NCI-H2196 treated with DMSO at 0.1 percent for 48 hours (cell line): ENCODE results near the gene COBLL1.

Experiments
- DNase-seq: peaks from one replicate; lab custom pipeline; 2025; ENCODE audit not compliant: unreplicated experiment; lab: John Stamatoyannopoulos, UW

Gene COBLL1

GRCh38 chr2:164757934-164758695, 83.5 kb downstream of the COBLL1 start:
- DNase-seq, result no peak

DNA sequence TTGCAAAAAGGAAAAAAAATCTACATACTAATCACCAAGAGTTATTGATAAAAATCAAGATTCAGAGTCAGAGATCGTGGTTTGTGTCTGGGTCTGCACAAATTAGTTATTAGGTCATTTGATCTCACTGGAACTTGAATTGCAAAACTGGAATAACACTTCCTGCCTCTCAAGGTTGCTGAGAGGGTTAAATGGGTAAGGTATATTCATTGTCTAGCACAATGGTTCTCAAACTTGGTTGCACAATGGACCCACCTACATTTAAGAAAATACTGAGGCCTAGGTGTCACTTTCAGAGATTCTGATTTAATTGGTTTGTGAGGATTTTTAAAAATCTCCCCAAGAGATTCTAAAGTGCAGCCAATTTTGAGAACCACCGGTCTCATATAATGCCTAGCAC, 84.8 kb downstream of the COBLL1 start:
- DNase-seq, result no peak

- DNase-seq, result no peak
These were observed 85.7 kb downstream of the COBLL1 start for GRCh38 chr2:164755952-164756351.

DNA sequence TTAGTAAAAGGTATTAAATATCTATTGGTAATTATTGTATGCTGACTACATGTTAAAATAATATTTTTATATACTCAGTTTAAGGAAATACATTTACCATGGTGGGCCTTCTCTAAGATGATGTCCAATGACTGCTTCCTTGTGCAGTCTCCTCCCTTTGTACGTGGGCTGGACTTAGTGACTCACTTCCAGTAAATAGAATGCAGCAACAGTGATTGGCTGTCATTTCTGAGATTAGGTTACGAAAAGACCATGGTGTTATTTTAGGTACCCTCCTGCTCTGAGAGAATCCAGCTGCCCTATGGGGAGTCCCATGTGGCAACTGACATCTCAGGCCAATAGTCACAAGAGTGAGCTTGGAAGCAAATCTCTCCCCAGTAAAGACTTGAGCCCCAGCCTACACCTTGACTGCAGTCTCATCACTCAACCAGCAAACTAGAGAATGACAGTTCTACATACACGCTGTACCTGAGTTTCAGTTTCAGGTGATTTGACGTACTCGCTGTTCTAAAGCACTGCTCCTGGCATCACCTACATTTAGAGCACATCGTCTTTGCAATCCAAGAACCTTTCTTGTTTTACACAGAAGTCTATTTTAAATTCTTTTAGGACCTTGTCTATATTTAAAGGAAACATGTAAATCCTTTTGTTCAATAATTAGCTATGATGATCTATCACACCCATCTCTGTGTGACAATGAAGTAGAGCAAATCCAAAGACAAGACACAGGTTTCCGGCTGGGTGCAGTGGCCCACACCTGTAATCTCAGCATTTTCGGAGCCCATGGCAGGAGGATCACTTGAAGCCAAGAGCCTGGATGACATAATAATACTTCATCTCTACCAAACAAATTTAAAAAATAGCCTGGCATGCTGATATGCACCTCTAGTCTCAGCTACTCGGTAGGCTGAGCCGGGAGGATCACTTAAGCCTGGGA, 87.2 kb downstream of the COBLL1 start:
- DNase-seq, result no peak

DNA sequence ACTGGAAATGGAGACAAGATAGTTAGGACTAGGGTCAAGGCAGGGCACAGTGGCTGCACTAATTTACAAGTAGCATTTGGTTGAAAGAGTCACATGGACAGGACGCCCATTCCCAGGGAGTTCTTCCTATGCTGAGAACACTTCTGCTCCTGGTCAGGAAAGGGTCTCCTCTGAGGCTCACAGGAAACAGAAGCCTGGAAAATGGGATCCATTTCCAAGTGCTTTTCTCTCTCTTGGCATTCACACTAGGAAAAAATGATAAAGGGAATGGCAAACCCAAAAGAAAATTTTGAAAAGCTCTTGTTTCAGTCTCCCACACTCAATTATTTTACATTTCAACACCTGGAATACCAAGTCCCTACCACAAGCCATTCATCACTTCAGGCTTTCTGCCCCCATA, 88.7 kb downstream of the COBLL1 start:
- no peak for DNase-seq

GRCh38 chr2:164747783-164748433, 93.7 kb downstream of the COBLL1 start:
- no peak for DNase-seq

DNA sequence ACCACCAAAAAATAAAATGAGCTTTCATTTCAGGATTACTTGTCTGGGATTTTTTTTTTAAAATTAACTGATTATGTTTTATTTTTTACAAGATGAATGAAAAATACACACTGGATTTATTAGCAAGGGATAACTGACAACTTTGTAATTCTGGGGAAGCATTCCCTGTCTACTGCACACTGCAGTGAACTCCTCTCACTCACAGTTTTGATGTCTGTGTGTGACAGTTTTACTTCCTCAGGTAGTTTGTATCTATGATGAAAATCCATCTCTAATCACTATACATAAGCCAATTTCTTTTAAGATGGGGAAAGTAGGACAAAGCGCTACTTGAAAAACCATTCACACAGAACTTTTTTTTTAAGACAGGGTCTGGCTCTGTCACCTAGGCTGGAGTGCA, 94.5 kb downstream of the COBLL1 start:
- DNase-seq, result no peak

GRCh38 chr2:164746713-164747112, 94.9 kb downstream of the COBLL1 start:
- DNase-seq, result no peak

DNA sequence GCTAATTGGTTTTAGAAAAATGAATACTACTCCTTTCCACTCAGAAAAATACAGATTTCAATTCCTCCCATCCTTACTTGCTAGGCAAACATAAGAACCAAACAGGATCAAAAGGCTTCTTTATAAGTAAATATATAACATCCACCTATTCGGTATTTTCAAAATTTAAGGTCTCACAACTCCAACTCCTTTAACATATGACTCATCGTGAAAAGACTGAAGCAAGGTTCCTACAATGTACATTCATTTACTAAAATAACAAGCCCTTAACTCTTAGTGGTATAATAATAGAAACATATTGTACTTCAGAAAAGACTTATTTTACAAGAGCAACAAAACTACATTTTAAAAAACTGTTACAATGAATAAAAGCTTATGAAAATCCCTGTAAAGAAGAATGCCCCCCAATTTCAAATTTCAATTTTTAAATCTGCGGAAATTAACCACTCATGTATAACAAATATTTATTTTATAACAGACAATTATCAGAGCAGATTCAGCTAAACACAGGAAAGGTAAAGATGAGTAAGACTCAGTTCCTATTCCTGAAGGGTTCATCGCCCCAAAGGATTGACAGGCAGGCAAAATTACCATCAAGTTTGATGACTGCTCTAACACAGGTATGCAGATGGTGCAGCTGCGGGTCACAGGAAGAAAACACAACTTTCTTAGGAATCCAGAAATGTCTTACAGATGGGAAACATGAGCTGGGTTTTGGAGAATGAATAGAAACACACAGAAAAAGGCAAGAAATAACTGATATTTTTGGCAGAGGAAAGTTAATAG, 96.4 kb downstream of the COBLL1 start:
- DNase-seq, result no peak

GRCh38 chr2:164742738-164743317, 98.8 kb downstream of the COBLL1 start:
- no peak for DNase-seq

- DNase-seq, result no peak
These were observed 101.7 kb downstream of the COBLL1 start for GRCh38 chr2:164739966-164740365.

GRCh38 chr2:164737612-164738081, 104.0 kb downstream of the COBLL1 start:
- DNase-seq, result peak; percentile 70

- no peak for DNase-seq
These were observed 106.2 kb downstream of the COBLL1 start for GRCh38 chr2:164735309-164735919.

GRCh38 chr2:164734196-164734595, 107.4 kb downstream of the COBLL1 start:
- no peak for DNase-seq

- no peak for DNase-seq
These were observed 116.1 kb downstream of the COBLL1 start for GRCh38 chr2:164725542-164725941.

DNA sequence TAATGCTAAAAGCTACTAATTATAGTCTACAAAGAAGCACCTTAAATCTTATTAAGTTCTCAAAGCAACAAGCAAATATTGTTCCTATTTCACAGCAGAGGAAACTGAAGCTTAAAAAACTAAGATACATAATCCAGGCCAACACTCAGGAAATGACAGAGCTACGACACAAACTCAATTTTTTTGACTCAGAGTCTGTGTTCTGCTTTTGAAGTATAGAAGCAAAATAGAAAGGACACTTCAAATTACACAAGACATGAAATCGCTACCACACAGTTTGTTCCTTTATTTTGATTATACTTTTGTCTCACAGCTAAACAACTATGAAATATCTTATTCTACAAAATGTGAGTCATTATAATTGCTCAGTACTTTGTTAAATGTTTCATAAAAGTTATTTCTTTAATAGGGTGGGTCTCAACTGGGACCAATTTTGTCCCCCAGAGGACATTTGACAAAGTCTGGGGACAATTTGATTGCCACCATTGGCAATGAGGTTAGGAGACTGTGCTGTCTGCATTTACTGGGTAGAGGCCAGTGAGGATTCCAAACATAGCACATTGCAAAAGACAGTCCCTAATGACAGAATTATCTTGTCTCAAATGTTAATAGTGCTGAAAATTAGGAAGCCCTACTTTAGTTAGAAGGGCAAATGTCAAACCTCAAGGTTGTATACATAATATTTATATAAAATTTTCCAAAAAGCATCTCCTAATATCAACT, 118.8 kb downstream of the COBLL1 start:
- no peak for DNase-seq

GRCh38 chr2:164721430-164721829, 120.2 kb downstream of the COBLL1 start:
- DNase-seq, result no peak

- DNase-seq, result no peak
These were observed 121.4 kb downstream of the COBLL1 start for GRCh38 chr2:164719996-164720941.
